Measurements from ENCODE around the gene EIF3J. TPM values are rescaled to one million over a fixed set of nuclear protein-coding genes. Genes with fewer than 3 reads are reported as not detected.
A peak's percentile ranks its signal among the peaks of the same experiment; 100 is the strongest.

EIF3J gene
- total RNA-seq, 4 donors from 2014 or later = 46.2 to 60.6 (median 53.7) TPM

DNA sequence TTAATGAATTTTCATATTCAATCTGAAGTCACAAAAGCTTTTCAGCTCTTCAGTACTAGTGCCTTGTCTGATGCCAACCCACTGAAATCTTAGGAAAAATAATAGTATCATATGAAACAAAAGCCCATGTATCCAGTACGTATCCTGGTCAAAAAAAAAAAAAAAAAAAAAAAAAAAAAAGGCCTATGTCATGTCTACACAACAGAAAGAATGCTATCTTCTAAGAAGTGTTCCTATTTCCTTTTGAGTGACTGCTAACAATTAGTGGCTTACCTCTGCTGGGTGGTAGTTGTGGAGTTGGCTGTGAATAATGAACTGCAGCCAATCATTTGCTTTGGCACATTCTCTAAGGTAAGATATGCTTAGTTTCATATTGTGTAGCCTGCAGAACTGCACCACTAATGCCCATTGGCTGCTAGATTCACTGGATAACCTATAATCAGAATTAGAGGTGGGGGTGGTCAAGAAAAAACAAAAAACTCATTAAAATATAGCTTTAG lies 59.6 kb downstream of the EIF3J start:
- no peaks in the 10 kb centered on the region for H3K27me3 ChIP-seq
- TF ChIP-seq EP300 (IDR thresholded peaks at IDR 0.05) = no peak
- no peak for TF ChIP-seq POLR2A (IDR thresholded peaks at IDR 0.05; ENCODE audit: low read depth)
- TF ChIP-seq POLR2AphosphoS5 (IDR thresholded peaks at IDR 0.05) = no peak
- TF ChIP-seq, protein P1, sequence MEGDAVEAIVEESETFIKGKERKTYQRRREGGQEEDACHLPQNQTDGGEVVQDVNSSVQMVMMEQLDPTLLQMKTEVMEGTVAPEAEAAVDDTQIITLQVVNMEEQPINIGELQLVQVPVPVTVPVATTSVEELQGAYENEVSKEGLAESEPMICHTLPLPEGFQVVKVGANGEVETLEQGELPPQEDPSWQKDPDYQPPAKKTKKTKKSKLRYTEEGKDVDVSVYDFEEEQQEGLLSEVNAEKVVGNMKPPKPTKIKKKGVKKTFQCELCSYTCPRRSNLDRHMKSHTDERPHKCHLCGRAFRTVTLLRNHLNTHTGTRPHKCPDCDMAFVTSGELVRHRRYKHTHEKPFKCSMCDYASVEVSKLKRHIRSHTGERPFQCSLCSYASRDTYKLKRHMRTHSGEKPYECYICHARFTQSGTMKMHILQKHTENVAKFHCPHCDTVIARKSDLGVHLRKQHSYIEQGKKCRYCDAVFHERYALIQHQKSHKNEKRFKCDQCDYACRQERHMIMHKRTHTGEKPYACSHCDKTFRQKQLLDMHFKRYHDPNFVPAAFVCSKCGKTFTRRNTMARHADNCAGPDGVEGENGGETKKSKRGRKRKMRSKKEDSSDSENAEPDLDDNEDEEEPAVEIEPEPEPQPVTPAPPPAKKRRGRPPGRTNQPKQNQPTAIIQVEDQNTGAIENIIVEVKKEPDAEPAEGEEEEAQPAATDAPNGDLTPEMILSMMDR (IDR thresholded peaks at IDR 0.05) = no peak
- peaks cover 70 to 100% (median 81%) of the 10 kb centered on the region in 4 donors for H3K36me3 ChIP-seq
- no peak for DNase-seq (ENCODE audit: extremely low spot score)
- no peaks in the 10 kb centered on the region for H3K9me3 ChIP-seq
- H3K4me3 ChIP-seq = no peak overlapping the region
- WGBS = 67% methylated on average over 1 of the region's 1 CpG
- H3K4me1 ChIP-seq = no peaks in the 10 kb centered on the region
- no peak overlapping the region for H3K27ac ChIP-seq (replicated peaks in 1 of 4)
- intact Hi-C loops (cut with DNase I) = no loop called here

GRCh38 chr15:44598066-44598465 lies 61.1 kb downstream of the EIF3J start:
- Histone ChIP-seq H3K4me1 (no peaks in the 10 kb centered on the region), H3K27ac (replicated peaks in 1 of 4) (peak overlapping the region in 1 of 4 donors; percentile 15), H3K36me3 (peaks cover 57 to 98% (median 79%) of the 10 kb centered on the region in 4 donors), H3K4me3 (no peak overlapping the region), H3K9me3 (no peaks in the 10 kb centered on the region), H3K27me3 (no peaks in the 10 kb centered on the region)
- DNase-seq (ENCODE audit: extremely low spot score) = no peak
- intact Hi-C loops (cut with DNase I) = no loop called here
- WGBS = 88% methylated on average over 1 of the region's 1 CpG
- TF ChIP-seq, protein P1 (IDR thresholded peaks at IDR 0.05) = no peak
- no peak for TF ChIP-seq POLR2AphosphoS5 (IDR thresholded peaks at IDR 0.05)
- TF ChIP-seq EP300 (IDR thresholded peaks at IDR 0.05) = no peak
- TF ChIP-seq POLR2A (IDR thresholded peaks at IDR 0.05; ENCODE audit: low read depth) = no peak

DNA sequence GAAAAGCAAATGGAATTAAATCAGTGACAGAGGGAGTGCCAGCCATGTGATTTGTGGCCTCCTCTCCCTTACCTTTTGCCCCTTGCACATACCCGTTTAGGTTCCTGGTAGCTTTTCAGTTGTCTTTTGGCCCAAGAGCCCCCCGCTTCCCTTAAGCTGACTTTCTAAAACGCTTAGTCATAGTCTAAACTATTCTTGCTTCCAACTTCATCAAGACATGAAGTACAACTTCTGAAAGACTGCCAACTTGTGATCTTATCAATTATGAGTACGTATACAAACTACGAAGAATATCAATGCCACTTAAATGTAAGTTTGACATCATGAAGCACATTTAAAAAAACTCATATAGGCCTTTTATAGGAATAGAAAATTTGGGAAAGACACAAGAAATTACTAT lies 61.9 kb downstream of the EIF3J start:
- intact Hi-C loops (cut with DNase I) = no loop called here
- TF ChIP-seq EP300 (IDR thresholded peaks at IDR 0.05) (no peak), POLR2A (IDR thresholded peaks at IDR 0.05; ENCODE audit: low read depth) (no peak), POLR2AphosphoS5 (IDR thresholded peaks at IDR 0.05) (no peak)
- TF ChIP-seq, protein P1 (IDR thresholded peaks at IDR 0.05) = no peak
- DNase-seq (ENCODE audit: extremely low spot score) = no peak
- H3K4me3 ChIP-seq = no peak overlapping the region
- peaks cover 54 to 96% (median 79%) of the 10 kb centered on the region in 4 donors for H3K36me3 ChIP-seq
- no peaks in the 10 kb centered on the region for H3K4me1 ChIP-seq
- 81% methylated on average over 5 of the region's 5 CpGs for WGBS
- H3K27ac ChIP-seq (replicated peaks in 1 of 4) = peak overlapping the region in 1 of 4 donors; percentile 15
- H3K27me3 ChIP-seq = no peaks in the 10 kb centered on the region
- H3K9me3 ChIP-seq = no peaks in the 10 kb centered on the region

- H3K36me3 ChIP-seq = peaks cover 40 to 93% (median 74%) of the 10 kb centered on the region in 4 donors
- intact Hi-C loops (cut with DNase I) = no loop called here
These were observed 66.2 kb downstream of the EIF3J start for GRCh38 chr15:44603126-44603525.

More at GRCh38 chr15:44603126-44603525, 66.2 kb downstream of the EIF3J start:
- TF ChIP-seq EP300 (IDR thresholded peaks at IDR 0.05) (no peak), POLR2AphosphoS5 (IDR thresholded peaks at IDR 0.05) (no peak), POLR2A (IDR thresholded peaks at IDR 0.05; ENCODE audit: low read depth) (no peak)
- TF ChIP-seq, protein P1 (IDR thresholded peaks at IDR 0.05) = no peak
- Histone ChIP-seq H3K9me3 (no peaks in the 10 kb centered on the region), H3K4me3 (no peak overlapping the region), H3K27me3 (no peaks in the 10 kb centered on the region), H3K27ac (replicated peaks in 1 of 4) (no peak overlapping the region), H3K4me1 (no peaks in the 10 kb centered on the region)
- 98% methylated on average over 2 of the region's 2 CpGs for WGBS
- no peak for DNase-seq (ENCODE audit: extremely low spot score)
